Lung (tissue), 12 donors: ENCODE data around the gene HES7. TPM values are rescaled to one million over a fixed set of nuclear protein-coding genes. Genes with fewer than 3 reads are reported as not detected.

Experiments
- ATAC-seq: fragments of 200-7000 bp; cut with Tn5 transposase; one replicate; pipeline ENCODE4 v1.9.1; 2020; ENCODE audit warnings: moderate number of reproducible peaks; ENCODE audit not compliant: insufficient read depth, low FRiP score
- DNase-seq, 3 donors: peaks; one replicate each; pipeline ENCODE4 v3.0.0-alpha.2; 2013 to 2017
- H3K27ac ChIP-seq, 2 donors: one replicate each; pipeline ENCODE4 v1.5.1; 2013; ENCODE audit warnings: mild to moderate bottlenecking in 2 of 2, moderate library complexity in 2 of 2, control low read depth in 1 of 2, inconsistent platforms in 1 of 2, low read depth in 1 of 2, low read length in 1 of 2
- H3K27me3 ChIP-seq, 3 donors: one replicate each; pipeline ENCODE4 v1.5.1; 2013; ENCODE audit warnings: low read length in 2 of 3; ENCODE audit not compliant: control insufficient read depth in 3 of 3, insufficient read depth in 3 of 3
- H3K36me3 ChIP-seq, 4 donors: one replicate each; pipeline ENCODE4 v1.5.1; 2013; ENCODE audit warnings: low read length in 4 of 4, mild to moderate bottlenecking in 1 of 4, moderate library complexity in 1 of 4; ENCODE audit not compliant: control insufficient read depth in 4 of 4, insufficient read depth in 4 of 4
- H3K4me1 ChIP-seq, 5 donors: one replicate each; pipeline ENCODE4 v1.5.1; 2013; ENCODE audit warnings: low read length in 5 of 5, mild to moderate bottlenecking in 2 of 5, moderate library complexity in 1 of 5; ENCODE audit not compliant: control insufficient read depth in 5 of 5, insufficient read depth in 5 of 5
- H3K4me3 ChIP-seq: one replicate; pipeline ENCODE4 v1.5.1; 2013; ENCODE audit warnings: mild to moderate bottlenecking, control low read depth, moderate library complexity
- H3K9ac ChIP-seq, 2 donors: one replicate each; pipeline ENCODE4 v1.5.1; 2013; ENCODE audit warnings: low read length in 2 of 2, control low read depth in 1 of 2; ENCODE audit not compliant: insufficient read depth in 1 of 2
- H3K9me3 ChIP-seq, 4 donors: one replicate each; pipeline ENCODE4 v1.5.1; 2013; ENCODE audit warnings: low read length in 3 of 4, mild to moderate bottlenecking in 1 of 4, moderate library complexity in 1 of 4; ENCODE audit not compliant: control insufficient read depth in 4 of 4, insufficient read depth in 3 of 4
- WGBS, 2 donors: extraction: QIAGEN DNeasy Blood & Tissue Kit; methylation state at CpG; one replicate each; pipeline ENCODE4 v1.1.7; 2013; 5-methylcytosine and 5-hydroxymethylcytosine counted together
- polyA plus RNA-seq, 2 donors: library from polyadenylated mRNA; stranded (reverse); fragments of 200-250 nt; gene quantifications; one replicate each; pipeline ENCODE4 v1.2.1, GENCODE V29; 2013
- total RNA-seq, 2 donors: library from RNA; depleted of rRNA in 1 of 2; stranded (reverse); fragments of >200 nt in 1 of 2; gene quantifications; one replicate each; pipeline ENCODE4 v1.2.1, GENCODE V29; 2014 to 2021
- TF ChIP-seq, protein P1 (sequence below): IDR thresholded peaks from 2 replicates; pipeline ENCODE4 v1.5.1; 2012; ENCODE audit warnings: mild to moderate bottlenecking; ENCODE audit errors: control extremely low read depth, extremely low read depth
- donor health status: control.
- donor health status: control.
- donor health status: Bipolar disorder and iron deficiency.
- donor health status: healthy.
- donor health status: DM: yes; HTN: yes; CAD: no.

The HES7 gene
- total and polyA plus RNA-seq, 4 donors: 0.22 to 0.55 (median 0.28) TPM; not detected in 1

GRCh38 chr17:8156246-8156992 lies 32.5 kb upstream of the HES7 start:
- Histone ChIP-seq H3K9me3 (no peaks in the 10 kb centered on the region), H3K4me1 (peaks cover 5 to 56% (median 29%) of the 10 kb centered on the region in 5 donors), H3K27me3 (no peaks in the 10 kb centered on the region), H3K4me3 (peak overlapping the region; percentile 94), H3K9ac (peak overlapping the region; percentile 99 to 100), H3K27ac (peak overlapping the region; percentile 95 to 100), H3K36me3 (peaks cover 3 to 15% (median 15%) of the 10 kb centered on the region in 4 donors)
- ATAC-seq (peak; percentile 75), DNase-seq (peak; percentile 100)
- TF ChIP-seq, protein P1, sequence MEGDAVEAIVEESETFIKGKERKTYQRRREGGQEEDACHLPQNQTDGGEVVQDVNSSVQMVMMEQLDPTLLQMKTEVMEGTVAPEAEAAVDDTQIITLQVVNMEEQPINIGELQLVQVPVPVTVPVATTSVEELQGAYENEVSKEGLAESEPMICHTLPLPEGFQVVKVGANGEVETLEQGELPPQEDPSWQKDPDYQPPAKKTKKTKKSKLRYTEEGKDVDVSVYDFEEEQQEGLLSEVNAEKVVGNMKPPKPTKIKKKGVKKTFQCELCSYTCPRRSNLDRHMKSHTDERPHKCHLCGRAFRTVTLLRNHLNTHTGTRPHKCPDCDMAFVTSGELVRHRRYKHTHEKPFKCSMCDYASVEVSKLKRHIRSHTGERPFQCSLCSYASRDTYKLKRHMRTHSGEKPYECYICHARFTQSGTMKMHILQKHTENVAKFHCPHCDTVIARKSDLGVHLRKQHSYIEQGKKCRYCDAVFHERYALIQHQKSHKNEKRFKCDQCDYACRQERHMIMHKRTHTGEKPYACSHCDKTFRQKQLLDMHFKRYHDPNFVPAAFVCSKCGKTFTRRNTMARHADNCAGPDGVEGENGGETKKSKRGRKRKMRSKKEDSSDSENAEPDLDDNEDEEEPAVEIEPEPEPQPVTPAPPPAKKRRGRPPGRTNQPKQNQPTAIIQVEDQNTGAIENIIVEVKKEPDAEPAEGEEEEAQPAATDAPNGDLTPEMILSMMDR: no peak
- WGBS, 2 donors: 0 to 1% methylated on average over 59 of the region's 59 CpGs

- H3K4me1 ChIP-seq: peaks cover 5 to 56% (median 31%) of the 10 kb centered on the region in 5 donors
- peak overlapping the region; percentile 99 to 100 for H3K9ac ChIP-seq
- DNase-seq (no peak), ATAC-seq (no peak)
- H3K9me3 ChIP-seq: no peaks in the 10 kb centered on the region
- H3K4me3 ChIP-seq: peak overlapping the region; percentile 94
- WGBS, 2 donors: 1 to 3% methylated on average over 11 of the region's 11 CpGs
- H3K27me3 ChIP-seq: no peaks in the 10 kb centered on the region
- TF ChIP-seq, protein P1: no peak
- H3K36me3 ChIP-seq: peaks cover under 1 to 14% (median 11%) of the 10 kb centered on the region in 4 donors
- peak overlapping the region; percentile 89 to 100 for H3K27ac ChIP-seq
These were observed 32.0 kb upstream of the HES7 start for GRCh38 chr17:8155996-8156245.

GRCh38 chr17:8155231-8155995 lies 31.5 kb upstream of the HES7 start:
- H3K4me3 ChIP-seq: peak overlapping the region; percentile 94
- TF ChIP-seq, protein P1: no peak
- peak overlapping the region; percentile 99 to 100 for H3K9ac ChIP-seq
- DNase-seq: peak in 2 of 3 donors; percentile 50 to 51
- peak overlapping the region; percentile 89 to 100 for H3K27ac ChIP-seq
- H3K4me1 ChIP-seq: peaks cover 5 to 58% (median 31%) of the 10 kb centered on the region in 5 donors
- WGBS, 2 donors: 26 to 52% methylated on average over 14 of the region's 14 CpGs
- no peak for ATAC-seq
- H3K27me3 ChIP-seq: no peaks in the 10 kb centered on the region
- H3K36me3 ChIP-seq: peaks cover 0 to 14% (median 9%) of the 10 kb centered on the region in 4 donors
- H3K9me3 ChIP-seq: no peaks in the 10 kb centered on the region
